ENCODE results near the gene FRMD4A. TPM values are rescaled to one million over a fixed set of nuclear protein-coding genes. Genes with fewer than 3 reads are reported as not detected.

Gene FRMD4A
- total and polyA plus RNA-seq, 2 experiments from 2014 or later = 11.9 to 17.5 TPM

GRCh38 chr10:13672548-13672947 is 658.2 kb downstream of the FRMD4A start:
- 98 to 100% methylated on average over 7 of the region's 7 CpGs for WGBS, 2 experiments (ENCODE audit: low coverage in 1 of 2, low lambda C conversion rate in 2 of 2, missing lambda C conversion rate in 2 of 2)
- Histone ChIP-seq H3K9me3 (ENCODE audit: low read depth) (no peaks in the 10 kb centered on the region), H3K4me1 (ENCODE audit: insufficient read depth) (no peaks in the 10 kb centered on the region), H3K79me2 (ENCODE audit: insufficient read depth) (peaks cover 7% of the 10 kb centered on the region; the same call in 1 of the 2 replicates), H3K9me2 (ENCODE audit: insufficient read depth) (no peaks in the 10 kb centered on the region), H3K9ac (no peak overlapping the region), H4K20me1 (ENCODE audit: insufficient read depth) (no peaks in the 10 kb centered on the region), H3K27ac (no peak overlapping the region), H2AFZ (no peak overlapping the region), H3K27me3 (replicated peaks; ENCODE audit: insufficient read depth) (no peaks in the 10 kb centered on the region), H3F3A (ENCODE audit: insufficient read depth) (0 out of 2 replicates have a peak, but pooled peaks cover 6% of the 10 kb centered on the region), H3K36me3 (ENCODE audit: low read depth) (peaks cover 16% of the 10 kb centered on the region; the same call in 1 of the 2 replicates), H3K4me3 (no peak overlapping the region), H3K4me2 (ENCODE audit: unreplicated experiment) (no peak overlapping the region)
- in situ Hi-C loops (cut with MboI) = no loop called here
- DNase-seq = no peak
- no peak for TF ChIP-seq EZH2phosphoT487 (IDR thresholded peaks at IDR 0.05; ENCODE audit: insufficient read depth, low read depth)
- TF ChIP-seq EZH2 (IDR thresholded peaks at IDR 0.05; ENCODE audit: insufficient read depth, poor library complexity, severe bottlenecking) = no peak

DNA sequence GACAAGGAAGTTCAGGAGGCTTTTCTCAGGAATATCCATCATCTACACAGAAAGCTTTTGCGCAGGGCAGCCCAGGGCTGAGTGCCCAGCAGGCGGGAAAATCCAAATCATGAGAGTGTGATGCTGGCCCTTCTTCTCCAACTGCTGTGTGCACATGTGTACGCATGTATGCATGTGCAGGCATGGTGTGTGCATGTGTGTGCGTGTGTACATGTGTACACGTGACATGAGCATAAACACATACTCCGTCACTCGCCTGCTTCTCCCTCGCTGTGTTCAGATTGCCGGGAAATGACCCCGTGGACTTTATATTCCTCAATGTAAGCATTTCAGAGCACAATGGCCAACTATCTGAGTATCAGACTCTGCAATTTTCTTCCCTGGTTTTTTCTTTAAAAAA is 658.8 kb downstream of the FRMD4A start:
- Histone ChIP-seq H3K9ac (no peak overlapping the region), H3K79me2 (ENCODE audit: insufficient read depth) (peaks cover 7% of the 10 kb centered on the region; the same call in 1 of the 2 replicates), H3K4me2 (ENCODE audit: unreplicated experiment) (no peak overlapping the region), H3K36me3 (ENCODE audit: low read depth) (peaks cover 16% of the 10 kb centered on the region; the same call in 1 of the 2 replicates), H3K4me3 (no peak overlapping the region), H2AFZ (no peak overlapping the region), H3F3A (ENCODE audit: insufficient read depth) (0 out of 2 replicates have a peak, but pooled peaks cover 6% of the 10 kb centered on the region), H3K27ac (no peak overlapping the region), H3K4me1 (ENCODE audit: insufficient read depth) (no peaks in the 10 kb centered on the region), H3K9me3 (ENCODE audit: low read depth) (no peaks in the 10 kb centered on the region), H3K9me2 (ENCODE audit: insufficient read depth) (no peaks in the 10 kb centered on the region), H4K20me1 (ENCODE audit: insufficient read depth) (no peaks in the 10 kb centered on the region), H3K27me3 (replicated peaks; ENCODE audit: insufficient read depth) (no peaks in the 10 kb centered on the region)
- no peak for DNase-seq
- in situ Hi-C loops (cut with MboI) = no loop called here
- WGBS, 2 experiments (ENCODE audit: low coverage in 1 of 2, low lambda C conversion rate in 2 of 2, missing lambda C conversion rate in 2 of 2) = 98 to 99% methylated on average over 10 of the region's 10 CpGs
- TF ChIP-seq EZH2 (IDR thresholded peaks at IDR 0.05; ENCODE audit: insufficient read depth, poor library complexity, severe bottlenecking) (no peak), EZH2phosphoT487 (IDR thresholded peaks at IDR 0.05; ENCODE audit: insufficient read depth, low read depth) (no peak)

- in situ Hi-C loops (cut with MboI) = no loop called here
- Histone ChIP-seq H3K27ac (no peak overlapping the region), H3K27me3 (replicated peaks; ENCODE audit: insufficient read depth) (no peaks in the 10 kb centered on the region), H3K9me3 (ENCODE audit: low read depth) (no peaks in the 10 kb centered on the region), H3K36me3 (ENCODE audit: low read depth) (peaks cover 22% of the 10 kb centered on the region; the same call in 1 of the 2 replicates), H3K4me2 (ENCODE audit: unreplicated experiment) (no peak overlapping the region), H3K9me2 (ENCODE audit: insufficient read depth) (no peaks in the 10 kb centered on the region), H3K79me2 (ENCODE audit: insufficient read depth) (peaks cover 7% of the 10 kb centered on the region; the same call in 1 of the 2 replicates), H3K4me1 (ENCODE audit: insufficient read depth) (no peaks in the 10 kb centered on the region), H3K4me3 (no peak overlapping the region), H3K9ac (no peak overlapping the region), H2AFZ (no peak overlapping the region), H3F3A (ENCODE audit: insufficient read depth) (0 out of 2 replicates have a peak, but pooled peaks cover 6% of the 10 kb centered on the region), H4K20me1 (ENCODE audit: insufficient read depth) (no peaks in the 10 kb centered on the region)
- DNase-seq = no peak
- 99 to 100% methylated on average over 10 of the region's 10 CpGs for WGBS, 2 experiments (ENCODE audit: low coverage in 1 of 2, low lambda C conversion rate in 2 of 2, missing lambda C conversion rate in 2 of 2)
- no peak for TF ChIP-seq EZH2phosphoT487 (IDR thresholded peaks at IDR 0.05; ENCODE audit: insufficient read depth, low read depth)
- TF ChIP-seq EZH2 (IDR thresholded peaks at IDR 0.05; ENCODE audit: insufficient read depth, poor library complexity, severe bottlenecking) = no peak
Observed at GRCh38 chr10:13670311-13670710, 660.4 kb downstream of the FRMD4A start.

DNA sequence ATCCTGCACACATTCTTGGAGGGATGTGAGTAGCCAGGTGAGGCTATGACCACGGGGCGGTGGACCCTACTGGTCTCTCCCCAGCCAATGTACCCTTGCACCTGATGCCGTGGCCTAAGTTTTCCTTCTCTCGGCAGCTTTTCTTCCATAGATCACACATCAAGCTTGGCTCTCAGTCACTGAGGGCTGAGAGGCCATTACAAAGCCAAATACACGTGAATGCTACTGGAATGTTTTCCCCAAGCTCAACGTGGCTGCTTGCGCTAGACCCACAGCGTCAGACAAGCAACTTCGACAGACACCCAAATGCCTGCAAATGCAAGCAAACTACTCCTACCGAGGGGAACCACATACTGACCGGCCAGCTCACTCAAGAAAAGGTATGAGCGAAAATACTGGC is 660.8 kb downstream of the FRMD4A start:
- Histone ChIP-seq H3K4me1 (ENCODE audit: insufficient read depth) (no peaks in the 10 kb centered on the region), H4K20me1 (ENCODE audit: insufficient read depth) (no peaks in the 10 kb centered on the region), H3K4me2 (ENCODE audit: unreplicated experiment) (no peak overlapping the region), H3K79me2 (ENCODE audit: insufficient read depth) (peaks cover 4% of the 10 kb centered on the region; the same call in 1 of the 2 replicates), H2AFZ (no peak overlapping the region), H3K9ac (no peak overlapping the region), H3K36me3 (ENCODE audit: low read depth) (peaks cover 22% of the 10 kb centered on the region; the same call in 1 of the 2 replicates), H3K27ac (no peak overlapping the region), H3K4me3 (no peak overlapping the region), H3K27me3 (replicated peaks; ENCODE audit: insufficient read depth) (no peaks in the 10 kb centered on the region), H3K9me2 (ENCODE audit: insufficient read depth) (no peaks in the 10 kb centered on the region), H3F3A (ENCODE audit: insufficient read depth) (0 out of 2 replicates have a peak, but pooled peaks cover 6% of the 10 kb centered on the region), H3K9me3 (ENCODE audit: low read depth) (no peaks in the 10 kb centered on the region)
- TF ChIP-seq EZH2phosphoT487 (IDR thresholded peaks at IDR 0.05; ENCODE audit: insufficient read depth, low read depth) (no peak), EZH2 (IDR thresholded peaks at IDR 0.05; ENCODE audit: insufficient read depth, poor library complexity, severe bottlenecking) (no peak)
- in situ Hi-C loops (cut with MboI) = no loop called here
- WGBS, 2 experiments (ENCODE audit: low coverage in 1 of 2, low lambda C conversion rate in 2 of 2, missing lambda C conversion rate in 2 of 2) = 95% methylated on average over 12 of the region's 12 CpGs
- DNase-seq = no peak
